ENCODE results near the gene NKIRAS2. TPM values are rescaled to one million over a fixed set of nuclear protein-coding genes. Genes with fewer than 3 reads are reported as not detected.

NKIRAS2 gene
- total and polyA plus RNA-seq, 2 of the 4 experiments (the other 2 are of a cell fraction): 25.6 to 51.8 TPM

DNA sequence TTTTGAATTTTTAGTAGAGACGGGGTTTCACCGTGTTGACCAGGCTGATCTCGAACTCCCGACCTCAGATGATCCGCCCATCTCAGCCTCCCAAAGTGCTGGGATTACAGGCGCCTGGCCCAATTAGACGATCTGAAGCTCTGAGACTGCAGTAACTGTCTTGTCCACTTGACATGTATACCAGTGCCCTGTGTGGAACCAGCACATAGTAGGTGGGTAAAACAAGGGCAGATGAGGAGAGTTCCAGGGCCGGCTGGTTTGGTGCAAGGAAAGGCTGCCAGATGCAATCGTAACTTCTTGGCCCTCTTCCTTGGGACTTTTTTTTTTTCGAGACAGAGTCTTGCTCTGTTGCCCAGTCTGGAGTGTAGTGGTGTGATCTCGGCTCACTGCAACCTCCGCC, 27.5 kb downstream of the NKIRAS2 start:
- intact Hi-C loops (cut with micrococcal nuclease): no loop called here
- DNase-seq: no peak
- TF ChIP-seq MAZ (IDR thresholded peaks at IDR 0.05; ENCODE audit: borderline replicate concordance, low read depth, low read length): no peak
- TF ChIP-seq RAD21 (IDR thresholded peaks at IDR 0.05; ENCODE audit: low read length): no peak
- TF ChIP-seq MAFK (IDR thresholded peaks at IDR 0.05; ENCODE audit: low read depth, low read length): no peak
- no peak for TF ChIP-seq RFX5 (IDR thresholded peaks at IDR 0.05; ENCODE audit: low read depth, low read length)
- no peak for TF ChIP-seq FOS (IDR thresholded peaks at IDR 0.05; ENCODE audit: low read depth, low read length)
- no peak for TF ChIP-seq BHLHE40 (IDR thresholded peaks at IDR 0.05; ENCODE audit: low read depth, low read length)
- TF ChIP-seq, protein P1, sequence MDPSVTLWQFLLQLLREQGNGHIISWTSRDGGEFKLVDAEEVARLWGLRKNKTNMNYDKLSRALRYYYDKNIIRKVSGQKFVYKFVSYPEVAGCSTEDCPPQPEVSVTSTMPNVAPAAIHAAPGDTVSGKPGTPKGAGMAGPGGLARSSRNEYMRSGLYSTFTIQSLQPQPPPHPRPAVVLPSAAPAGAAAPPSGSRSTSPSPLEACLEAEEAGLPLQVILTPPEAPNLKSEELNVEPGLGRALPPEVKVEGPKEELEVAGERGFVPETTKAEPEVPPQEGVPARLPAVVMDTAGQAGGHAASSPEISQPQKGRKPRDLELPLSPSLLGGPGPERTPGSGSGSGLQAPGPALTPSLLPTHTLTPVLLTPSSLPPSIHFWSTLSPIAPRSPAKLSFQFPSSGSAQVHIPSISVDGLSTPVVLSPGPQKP (IDR thresholded peaks at IDR 0.05; ENCODE audit: borderline replicate concordance, low read depth, low read length): no peak
- no peak for TF ChIP-seq NFE2L2 (IDR thresholded peaks at IDR 0.05; ENCODE audit: low read depth, low read length)
- TF ChIP-seq RCOR1 (IDR thresholded peaks at IDR 0.05; ENCODE audit: insufficient replicate concordance, low read length): no peak
- no peak for TF ChIP-seq MXI1 (IDR thresholded peaks at IDR 0.05; ENCODE audit: borderline replicate concordance, low read depth, low read length)
- BruUV-seq (replicated peaks): no TSS peak
- Histone ChIP-seq H2AFZ (replicated peaks; ENCODE audit: low read length, poor library complexity) (no peak overlapping the region), H3K4me1 (ENCODE audit: control insufficient read depth, insufficient read depth, low read length) (0 out of 2 replicates have a peak, but pooled peaks cover 1% of the 10 kb centered on the region), H2AK5ac (ENCODE audit: low read depth, low read length) (no peak overlapping the region), H3K18ac (ENCODE audit: low read depth, low read length) (no peak overlapping the region), H3K79me1 (ENCODE audit: low read depth in 1 of 2, low read length in 2 of 2) (no peaks in the 10 kb centered on the region), H2BK15ac (ENCODE audit: low read depth, low read length) (no peak overlapping the region), H3K4me3 (ENCODE audit: insufficient read depth, low read depth, low read length) (no peak overlapping the region), H3K4ac (ENCODE audit: low read depth, low read length) (no peak overlapping the region), H3K27me3 (ENCODE audit: control insufficient read depth, insufficient read depth, low read length) (peaks cover 40% of the 10 kb centered on the region), H3K9me3 (ENCODE audit: control insufficient read depth, insufficient read depth, low read length) (no peaks in the 10 kb centered on the region), H3K36me3 (ENCODE audit: control insufficient read depth, insufficient read depth, low read length) (no peaks in the 10 kb centered on the region), H4K20me1 (ENCODE audit: insufficient read depth, low read length) (no peaks in the 10 kb centered on the region), H3K23ac (ENCODE audit: low read depth, low read length) (no peak overlapping the region), H2BK5ac (ENCODE audit: low read depth, low read length, poor library complexity, severe bottlenecking) (no peak overlapping the region), H3K9me1 (ENCODE audit: insufficient read depth, low read length) (no peaks in the 10 kb centered on the region), H3K9ac (ENCODE audit: low read depth, low read length) (no peak overlapping the region), H4K5ac (ENCODE audit: low read depth, low read length) (no peak overlapping the region), H4K91ac (ENCODE audit: insufficient read depth, low read depth, low read length) (no peak overlapping the region), H4K8ac (ENCODE audit: low read depth in 2 of 2, low read length in 2 of 2) (no peak overlapping the region), H3K56ac (ENCODE audit: extremely low read depth, insufficient read depth, low read length) (no peak overlapping the region), H3K4me2 (ENCODE audit: low read depth, low read length) (no peak overlapping the region), H3K27ac (ENCODE audit: insufficient read depth, low read length) (no peak overlapping the region), H2BK20ac (ENCODE audit: low read depth, low read length) (no peak overlapping the region), H2AK9ac (replicated peaks; ENCODE audit: low read depth, low read length, poor library complexity) (no peak overlapping the region), H3K14ac (replicated peaks; ENCODE audit: low read depth, low read length) (no peak overlapping the region), H2BK120ac (ENCODE audit: low read depth, low read length) (no peak overlapping the region)
- ChIA-PET POLR2A (ENCODE audit: unreplicated experiment) (no interaction called here), CTCF (no interaction called here)
- in situ Hi-C loops (cut with MboI; ENCODE audit: low sequenced_read_pairs): no loop called here
- ATAC-seq (ENCODE audit: low read depth): no peak
- WGBS, 2 experiments (ENCODE audit: extremely low coverage in 2 of 2, insufficient read length in 1 of 2): 74% methylated on average over 9 of the region's 12 CpGs; no CpG with 5 or more reads in 1 of the 2 experiments
- dilution Hi-C loops (cut with HindIII; ENCODE audit: low sequenced_read_pairs, unreplicated experiment): no loop called here
